ENCODE results near the gene IL1RAPL1.

IL1RAPL1 gene

GRCh38 chrX:29545878-29546277 lies 958.6 kb downstream of the IL1RAPL1 start:
- Histone ChIP-seq H3K36me3 (ENCODE audit: control insufficient read depth in 1 of 2, insufficient read depth in 2 of 2, low read length in 2 of 2) (no peaks in the 10 kb centered on the region), H3K27ac (ENCODE audit: low read depth, low read length) (no peak overlapping the region), H3K27me3 (ENCODE audit: control insufficient read depth in 1 of 2, insufficient read depth in 2 of 2, low read length in 2 of 2) (no peaks in the 10 kb centered on the region), H3K9ac (ENCODE audit: low read depth in 1 of 2, low read length in 2 of 2) (no peak overlapping the region), H3K4me3 (ENCODE audit: low read depth in 1 of 2, low read length in 2 of 2) (no peak overlapping the region), H3K4me1 (ENCODE audit: control insufficient read depth in 1 of 2, insufficient read depth in 2 of 2, low read length in 2 of 2) (no peaks in the 10 kb centered on the region), H3K9me3 (ENCODE audit: control insufficient read depth in 1 of 2, low read length in 2 of 2) (no peaks in the 10 kb centered on the region)

- no peak overlapping the region for H3K27ac ChIP-seq (ENCODE audit: low read depth, low read length)
- H3K9ac ChIP-seq (ENCODE audit: low read depth in 1 of 2, low read length in 2 of 2), result no peak overlapping the region
- H3K36me3 ChIP-seq (ENCODE audit: control insufficient read depth in 1 of 2, insufficient read depth in 2 of 2, low read length in 2 of 2), result no peaks in the 10 kb centered on the region
- H3K27me3 ChIP-seq (ENCODE audit: control insufficient read depth in 1 of 2, insufficient read depth in 2 of 2, low read length in 2 of 2), result no peaks in the 10 kb centered on the region
- no peak overlapping the region for H3K4me3 ChIP-seq (ENCODE audit: low read depth in 1 of 2, low read length in 2 of 2)
- H3K4me1 ChIP-seq (ENCODE audit: control insufficient read depth in 1 of 2, insufficient read depth in 2 of 2, low read length in 2 of 2), result no peaks in the 10 kb centered on the region
- no peaks in the 10 kb centered on the region for H3K9me3 ChIP-seq (ENCODE audit: control insufficient read depth in 1 of 2, low read length in 2 of 2)
Measured at GRCh38 chrX:29547877-29548276, 960.6 kb downstream of the IL1RAPL1 start.

- no peaks in the 10 kb centered on the region for H3K4me1 ChIP-seq (ENCODE audit: control insufficient read depth in 1 of 2, insufficient read depth in 2 of 2, low read length in 2 of 2)
- H3K27ac ChIP-seq (ENCODE audit: low read depth, low read length), result no peak overlapping the region
- no peaks in the 10 kb centered on the region for H3K27me3 ChIP-seq (ENCODE audit: control insufficient read depth in 1 of 2, insufficient read depth in 2 of 2, low read length in 2 of 2)
- no peak overlapping the region for H3K4me3 ChIP-seq (ENCODE audit: low read depth in 1 of 2, low read length in 2 of 2)
- H3K9ac ChIP-seq (ENCODE audit: low read depth in 1 of 2, low read length in 2 of 2), result no peak overlapping the region
- H3K36me3 ChIP-seq (ENCODE audit: control insufficient read depth in 1 of 2, insufficient read depth in 2 of 2, low read length in 2 of 2), result no peaks in the 10 kb centered on the region
- no peaks in the 10 kb centered on the region for H3K9me3 ChIP-seq (ENCODE audit: control insufficient read depth in 1 of 2, low read length in 2 of 2)
Measured at GRCh38 chrX:29553542-29553941, 966.3 kb downstream of the IL1RAPL1 start.

GRCh38 chrX:29555465-29556091 lies 968.3 kb downstream of the IL1RAPL1 start:
- Histone ChIP-seq H3K27ac (ENCODE audit: low read depth, low read length) (no peak overlapping the region), H3K9ac (ENCODE audit: low read depth in 1 of 2, low read length in 2 of 2) (no peak overlapping the region), H3K4me3 (ENCODE audit: low read depth in 1 of 2, low read length in 2 of 2) (no peak overlapping the region), H3K27me3 (ENCODE audit: control insufficient read depth in 1 of 2, insufficient read depth in 2 of 2, low read length in 2 of 2) (no peaks in the 10 kb centered on the region), H3K4me1 (ENCODE audit: control insufficient read depth in 1 of 2, insufficient read depth in 2 of 2, low read length in 2 of 2) (no peaks in the 10 kb centered on the region), H3K36me3 (ENCODE audit: control insufficient read depth in 1 of 2, insufficient read depth in 2 of 2, low read length in 2 of 2) (no peaks in the 10 kb centered on the region), H3K9me3 (ENCODE audit: control insufficient read depth in 1 of 2, low read length in 2 of 2) (no peaks in the 10 kb centered on the region)

- H3K27ac ChIP-seq (ENCODE audit: low read depth, low read length), result no peak overlapping the region
- H3K4me1 ChIP-seq (ENCODE audit: control insufficient read depth in 1 of 2, insufficient read depth in 2 of 2, low read length in 2 of 2), result no peaks in the 10 kb centered on the region
- no peaks in the 10 kb centered on the region for H3K36me3 ChIP-seq (ENCODE audit: control insufficient read depth in 1 of 2, insufficient read depth in 2 of 2, low read length in 2 of 2)
- H3K9ac ChIP-seq (ENCODE audit: low read depth in 1 of 2, low read length in 2 of 2), result no peak overlapping the region
- no peak overlapping the region for H3K4me3 ChIP-seq (ENCODE audit: low read depth in 1 of 2, low read length in 2 of 2)
- H3K9me3 ChIP-seq (ENCODE audit: control insufficient read depth in 1 of 2, low read length in 2 of 2), result peaks cover 4 to 9% of the 10 kb centered on the region in 2 donors
- no peaks in the 10 kb centered on the region for H3K27me3 ChIP-seq (ENCODE audit: control insufficient read depth in 1 of 2, insufficient read depth in 2 of 2, low read length in 2 of 2)
Measured at GRCh38 chrX:29560065-29560464, 972.8 kb downstream of the IL1RAPL1 start.

GRCh38 chrX:29561417-29561816 lies 974.2 kb downstream of the IL1RAPL1 start:
- Histone ChIP-seq H3K27ac (ENCODE audit: low read depth, low read length) (no peak overlapping the region), H3K4me1 (ENCODE audit: control insufficient read depth in 1 of 2, insufficient read depth in 2 of 2, low read length in 2 of 2) (no peaks in the 10 kb centered on the region), H3K4me3 (ENCODE audit: low read depth in 1 of 2, low read length in 2 of 2) (no peak overlapping the region), H3K9ac (ENCODE audit: low read depth in 1 of 2, low read length in 2 of 2) (no peak overlapping the region), H3K27me3 (ENCODE audit: control insufficient read depth in 1 of 2, insufficient read depth in 2 of 2, low read length in 2 of 2) (no peaks in the 10 kb centered on the region), H3K9me3 (ENCODE audit: control insufficient read depth in 1 of 2, low read length in 2 of 2) (peaks cover 4 to 9% of the 10 kb centered on the region in 2 donors), H3K36me3 (ENCODE audit: control insufficient read depth in 1 of 2, insufficient read depth in 2 of 2, low read length in 2 of 2) (no peaks in the 10 kb centered on the region)

GRCh38 chrX:29580560-29580959 lies 993.3 kb downstream of the IL1RAPL1 start:
- no peak overlapping the region for H3K9ac ChIP-seq (ENCODE audit: low read depth in 1 of 2, low read length in 2 of 2)
- H3K36me3 ChIP-seq (ENCODE audit: control insufficient read depth in 1 of 2, insufficient read depth in 2 of 2, low read length in 2 of 2), result no peaks in the 10 kb centered on the region
- no peak overlapping the region for H3K4me3 ChIP-seq (ENCODE audit: low read depth in 1 of 2, low read length in 2 of 2)
- H3K27ac ChIP-seq (ENCODE audit: low read depth, low read length), result no peak overlapping the region
- H3K27me3 ChIP-seq (ENCODE audit: control insufficient read depth in 1 of 2, insufficient read depth in 2 of 2, low read length in 2 of 2), result no peaks in the 10 kb centered on the region
- no peaks in the 10 kb centered on the region for H3K4me1 ChIP-seq (ENCODE audit: control insufficient read depth in 1 of 2, insufficient read depth in 2 of 2, low read length in 2 of 2)
- no peaks in the 10 kb centered on the region for H3K9me3 ChIP-seq (ENCODE audit: control insufficient read depth in 1 of 2, low read length in 2 of 2)

GRCh38 chrX:29581223-29581622 lies 994.0 kb downstream of the IL1RAPL1 start:
- H3K9ac ChIP-seq (ENCODE audit: low read depth in 1 of 2, low read length in 2 of 2), result no peak overlapping the region
- no peaks in the 10 kb centered on the region for H3K9me3 ChIP-seq (ENCODE audit: control insufficient read depth in 1 of 2, low read length in 2 of 2)
- no peaks in the 10 kb centered on the region for H3K36me3 ChIP-seq (ENCODE audit: control insufficient read depth in 1 of 2, insufficient read depth in 2 of 2, low read length in 2 of 2)
- H3K4me1 ChIP-seq (ENCODE audit: control insufficient read depth in 1 of 2, insufficient read depth in 2 of 2, low read length in 2 of 2), result no peaks in the 10 kb centered on the region
- H3K27me3 ChIP-seq (ENCODE audit: control insufficient read depth in 1 of 2, insufficient read depth in 2 of 2, low read length in 2 of 2), result no peaks in the 10 kb centered on the region
- H3K27ac ChIP-seq (ENCODE audit: low read depth, low read length), result no peak overlapping the region
- H3K4me3 ChIP-seq (ENCODE audit: low read depth in 1 of 2, low read length in 2 of 2), result no peak overlapping the region

- no peaks in the 10 kb centered on the region for H3K36me3 ChIP-seq (ENCODE audit: control insufficient read depth in 1 of 2, insufficient read depth in 2 of 2, low read length in 2 of 2)
- no peaks in the 10 kb centered on the region for H3K27me3 ChIP-seq (ENCODE audit: control insufficient read depth in 1 of 2, insufficient read depth in 2 of 2, low read length in 2 of 2)
- H3K9me3 ChIP-seq (ENCODE audit: control insufficient read depth in 1 of 2, low read length in 2 of 2), result no peaks in the 10 kb centered on the region
- no peak overlapping the region for H3K27ac ChIP-seq (ENCODE audit: low read depth, low read length)
- H3K4me1 ChIP-seq (ENCODE audit: control insufficient read depth in 1 of 2, insufficient read depth in 2 of 2, low read length in 2 of 2), result no peaks in the 10 kb centered on the region
- no peak overlapping the region for H3K4me3 ChIP-seq (ENCODE audit: low read depth in 1 of 2, low read length in 2 of 2)
- H3K9ac ChIP-seq (ENCODE audit: low read depth in 1 of 2, low read length in 2 of 2), result no peak overlapping the region
Measured at GRCh38 chrX:29587107-29587506, 999.9 kb downstream of the IL1RAPL1 start.

- Histone ChIP-seq H3K9me3 (ENCODE audit: control insufficient read depth in 1 of 2, low read length in 2 of 2) (no peaks in the 10 kb centered on the region), H3K4me3 (ENCODE audit: low read depth in 1 of 2, low read length in 2 of 2) (no peak overlapping the region), H3K27ac (ENCODE audit: low read depth, low read length) (no peak overlapping the region), H3K4me1 (ENCODE audit: control insufficient read depth in 1 of 2, insufficient read depth in 2 of 2, low read length in 2 of 2) (no peaks in the 10 kb centered on the region), H3K27me3 (ENCODE audit: control insufficient read depth in 1 of 2, insufficient read depth in 2 of 2, low read length in 2 of 2) (no peaks in the 10 kb centered on the region), H3K9ac (ENCODE audit: low read depth in 1 of 2, low read length in 2 of 2) (no peak overlapping the region), H3K36me3 (ENCODE audit: control insufficient read depth in 1 of 2, insufficient read depth in 2 of 2, low read length in 2 of 2) (no peaks in the 10 kb centered on the region)
Measured at GRCh38 chrX:29590921-29591320, 1003.7 kb downstream of the IL1RAPL1 start.

- no peak overlapping the region for H3K4me3 ChIP-seq (ENCODE audit: low read depth in 1 of 2, low read length in 2 of 2)
- no peak overlapping the region for H3K9ac ChIP-seq (ENCODE audit: low read depth in 1 of 2, low read length in 2 of 2)
- H3K27ac ChIP-seq (ENCODE audit: low read depth, low read length), result no peak overlapping the region
- H3K36me3 ChIP-seq (ENCODE audit: control insufficient read depth in 1 of 2, insufficient read depth in 2 of 2, low read length in 2 of 2), result no peaks in the 10 kb centered on the region
- H3K9me3 ChIP-seq (ENCODE audit: control insufficient read depth in 1 of 2, low read length in 2 of 2), result no peaks in the 10 kb centered on the region
- no peaks in the 10 kb centered on the region for H3K27me3 ChIP-seq (ENCODE audit: control insufficient read depth in 1 of 2, insufficient read depth in 2 of 2, low read length in 2 of 2)
- H3K4me1 ChIP-seq (ENCODE audit: control insufficient read depth in 1 of 2, insufficient read depth in 2 of 2, low read length in 2 of 2), result no peaks in the 10 kb centered on the region
Measured at GRCh38 chrX:29604381-29604780, 1017.1 kb downstream of the IL1RAPL1 start.

Measured in duodenal mucosa (tissue), 2 donors.